Gastroesophageal sphincter (tissue), 4 donors: Measurements from ENCODE around the gene CEP152. TPM values are rescaled to one million over a fixed set of nuclear protein-coding genes. Genes with fewer than 3 reads are reported as not detected.

ENCODE experiments used
- ATAC-seq: fragments of 150-250 bp; one replicate; pipeline ENCODE4 v1.9.1; 2016; ENCODE audit warnings: mild to moderate bottlenecking, moderate library complexity
- H3K27ac ChIP-seq, 4 donors: fragments of 200-600 bp; sonication (generic) in 3 of 4; 1 replicate in 3 of 4; 2 replicates in 1 of 4; pipeline ENCODE4 v1.5.1; 2016 to 2019
- H3K27me3 ChIP-seq: fragments of 200-600 bp; sonication (generic); one replicate; pipeline ENCODE4 v1.5.1; 2019
- H3K36me3 ChIP-seq, 2 donors: fragments of 200-600 bp; sonication (generic); one replicate each; pipeline ENCODE4 v1.5.1; 2019; ENCODE audit warnings: control low read depth in 1 of 2
- H3K4me1 ChIP-seq, 3 donors: fragments of 200-600 bp; sonication (generic); 1 replicate in 2 of 3; 2 replicates in 1 of 3; pipeline ENCODE4 v1.5.1; 2016 to 2019; ENCODE audit warnings: control low read depth in 2 of 3
- H3K4me3 ChIP-seq, 2 donors: fragments of 200-600 bp; sonication (generic); one replicate each; pipeline ENCODE4 v1.5.1; 2019; ENCODE audit warnings: mild to moderate bottlenecking in 1 of 2, moderate library complexity in 1 of 2
- H3K9me3 ChIP-seq, 3 donors: fragments of 200-600 bp; sonication (generic); one replicate each; pipeline ENCODE4 v1.5.1; 2017 to 2019; ENCODE audit warnings: control low read depth in 2 of 3
- CTCF ChIP-seq, 4 experiments: fragments of 200-600 bp in 2 of 4; fragments of 450-650 bp in 2 of 4; sonication (generic) in 1 of 4; IDR thresholded peaks; one replicate each; pipeline ENCODE4 v1.5.1; 2017 to 2019; ENCODE audit warnings: antibody characterized with exemption in 4 of 4, mild to moderate bottlenecking in 2 of 4, moderate library complexity in 2 of 4
- EP300 ChIP-seq: sonication (generic); formaldehyde crosslinking; IDR thresholded peaks from one replicate; pipeline ENCODE4 v1.6.1; 2017; ENCODE audit warnings: antibody characterized with exemption, mild to moderate bottlenecking
- POLR2A ChIP-seq, 2 donors: fragments of 450-650 bp; IDR thresholded peaks; one replicate each; pipeline ENCODE4 v1.6.1; 2017; ENCODE audit warnings: antibody characterized with exemption in 2 of 2, mild to moderate bottlenecking in 2 of 2, moderate library complexity in 1 of 2
- POLR2AphosphoS5 ChIP-seq: sonication (generic); formaldehyde crosslinking; IDR thresholded peaks from one replicate; pipeline ENCODE4 v1.6.1; 2017; ENCODE audit warnings: antibody characterized with exemption
- WGBS, 2 donors: methylation state at CpG; one replicate each; pipeline ENCODE4 v1.1.5; 2018; ENCODE audit warnings: low coverage in 1 of 2; 5-methylcytosine and 5-hydroxymethylcytosine counted together
- total RNA-seq, 4 donors: library from RNA; depleted of rRNA; stranded (reverse); fragments of >200 nt; gene quantifications; one replicate each; pipeline ENCODE4 v1.1.0, GENCODE V29; 2016

CEP152 gene
- total RNA-seq, 4 donors from 2014 or later = 3.0 to 5.0 (median 3.9) TPM

- TF ChIP-seq CTCF (IDR thresholded peaks at IDR 0.05) (no peak), POLR2AphosphoS5 (no peak), EP300 (no peak), POLR2A (IDR thresholded peaks at IDR 0.05) (no peak)
- Histone ChIP-seq H3K9me3 (no peaks in the 10 kb centered on the region), H3K36me3 (no peaks in the 10 kb centered on the region), H3K4me3 (no peak overlapping the region), H3K4me1 (no peaks in the 10 kb centered on the region), H3K27me3 (no peaks in the 10 kb centered on the region), H3K27ac (no peak overlapping the region)
- ATAC-seq = no peak
These were observed 115.6 kb downstream of the CEP152 start for GRCh38 chr15:48695088-48695826.

- H3K4me3 ChIP-seq = no peak overlapping the region
- no peaks in the 10 kb centered on the region for H3K27me3 ChIP-seq
- no peaks in the 10 kb centered on the region for H3K9me3 ChIP-seq
- H3K27ac ChIP-seq = no peak overlapping the region
- no peaks in the 10 kb centered on the region for H3K4me1 ChIP-seq
- no peak for ATAC-seq
- TF ChIP-seq POLR2A (IDR thresholded peaks at IDR 0.05) (no peak), POLR2AphosphoS5 (no peak), CTCF (IDR thresholded peaks at IDR 0.05) (no peak)
- H3K36me3 ChIP-seq = no peaks in the 10 kb centered on the region
These were observed 117.4 kb downstream of the CEP152 start for GRCh38 chr15:48693484-48693883.

GRCh38 chr15:48688493-48688892 lies 122.4 kb downstream of the CEP152 start:
- ATAC-seq = no peak
- H3K27me3 ChIP-seq = no peaks in the 10 kb centered on the region
- TF ChIP-seq EP300 = no peak
- TF ChIP-seq CTCF (IDR thresholded peaks at IDR 0.05) = no peak
- TF ChIP-seq POLR2A (IDR thresholded peaks at IDR 0.05) = no peak
- no peak for TF ChIP-seq POLR2AphosphoS5
- WGBS, 2 donors = 93 to 100% methylated on average over 1 of the region's 2 CpGs
- H3K27ac ChIP-seq = no peak overlapping the region
- no peaks in the 10 kb centered on the region for H3K4me1 ChIP-seq
- no peak overlapping the region for H3K4me3 ChIP-seq
- no peaks in the 10 kb centered on the region for H3K9me3 ChIP-seq
- no peaks in the 10 kb centered on the region for H3K36me3 ChIP-seq

Other genes starting within 250 kb of the CEP152 start
- gene FBN1, start 165.4 kb downstream of the CEP152 start, total RNA-seq = 100 to 1,000 TPM; 153 to 266 (median 203) TPM
- gene EID1, start 67.1 kb upstream of the CEP152 start, total RNA-seq = 100 to 1,000 TPM; 329 to 383 (median 335) TPM
- 1 to 10 TPM; 1.4 to 4.2 (median 2.1) TPM for gene SHC4, start 152.8 kb upstream of the CEP152 start, total RNA-seq
- 10 to 100 TPM; 43.3 to 65.4 (median 63.0) TPM for gene SECISBP2L, start 235.4 kb upstream of the CEP152 start, total RNA-seq